Activated T-cell treated with anti-CD3 and anti-CD28 coated beads, Interleukin-2, amount 50 U/mL, for 4 hours (primary cell): Measurements from ENCODE around the gene KIAA0825. TPM values are rescaled to one million over a fixed set of nuclear protein-coding genes. Genes with fewer than 3 reads are reported as not detected.

Source experiments
- ATAC-seq, 2 donors: fragments of 200-7000 bp; cut with Tn5 transposase; one replicate each; pipeline ENCODE4 v1.10.0; 2021
- DNase-seq: peaks from one replicate; pipeline ENCODE4 v3.0.0-alpha.2; 2020
- H3K27me3 Mint-ChIP-seq: one replicate; pipeline ENCODE4 v1.8.0; 2021; ENCODE audit warnings: low read depth, mixed read lengths
- H3K36me3 Mint-ChIP-seq: one replicate; pipeline ENCODE4 v1.8.0; 2022; ENCODE audit warnings: mixed read lengths; ENCODE audit not compliant: insufficient read depth
- H3K4me1 Mint-ChIP-seq: one replicate; pipeline ENCODE4 v1.8.0; 2021; ENCODE audit warnings: low read depth, mixed read lengths
- H3K4me3 Mint-ChIP-seq: one replicate; pipeline ENCODE4 v1.8.0; 2021; ENCODE audit warnings: mild to moderate bottlenecking, moderate library complexity, mixed read lengths
- H3K9me3 Mint-ChIP-seq: one replicate; pipeline ENCODE4 v1.8.0; 2021; ENCODE audit warnings: mixed read lengths
- total RNA-seq, 3 donors: library from RNA; stranded (reverse); gene quantifications; one replicate each; pipeline ENCODE4 v1.2.1, GENCODE V29; 2021

Gene KIAA0825
- total RNA-seq, 3 donors from 2014 or later = 0.33 to 0.38 (median 0.34) TPM

GRCh38 chr5:94508461-94509148 lies 109.8 kb downstream of the KIAA0825 start:
- Mint-ChIP-seq H3K27me3 (no peaks in the 10 kb centered on the region), H3K4me1 (no peaks in the 10 kb centered on the region), H3K36me3 (no peaks in the 10 kb centered on the region), H3K4me3 (no peak overlapping the region), H3K9me3 (no peaks in the 10 kb centered on the region)
- ATAC-seq (no peak), DNase-seq (no peak)

DNA sequence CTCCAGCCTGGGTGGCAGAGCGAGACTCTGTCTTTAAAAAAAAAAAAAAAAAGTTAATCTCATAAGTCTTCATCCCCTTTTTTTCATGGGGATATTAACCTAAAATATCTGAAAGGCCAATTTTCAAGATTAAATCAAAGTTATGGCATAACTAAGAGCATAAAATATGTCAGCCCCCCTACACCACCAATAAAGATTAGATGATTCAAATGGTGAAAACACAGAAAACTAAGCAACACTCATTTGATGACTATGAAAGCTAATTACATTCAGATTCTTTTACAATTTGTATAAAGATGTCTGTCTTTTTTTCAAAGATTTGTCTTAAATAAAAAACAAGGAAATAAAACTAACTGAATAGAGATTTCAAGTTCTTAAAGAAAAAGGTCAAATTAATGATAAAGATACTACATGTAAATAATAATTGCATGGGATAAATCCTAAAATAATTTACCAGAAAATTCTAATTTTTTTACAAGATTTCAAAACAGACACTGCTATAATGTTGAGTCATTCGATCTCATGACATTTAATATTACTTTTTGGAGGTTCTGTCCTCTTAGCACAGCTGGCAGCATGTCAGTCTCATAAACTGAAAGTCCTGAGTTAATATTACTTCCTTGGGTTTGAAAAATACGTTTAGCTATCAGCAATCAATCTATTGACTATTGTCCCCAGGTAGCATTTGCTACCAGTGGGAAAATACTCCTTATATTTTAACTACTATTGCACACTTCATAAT lies 112.9 kb downstream of the KIAA0825 start:
- Mint-ChIP-seq H3K9me3 (no peaks in the 10 kb centered on the region), H3K36me3 (no peaks in the 10 kb centered on the region), H3K4me3 (no peak overlapping the region), H3K27me3 (no peaks in the 10 kb centered on the region), H3K4me1 (no peaks in the 10 kb centered on the region)
- ATAC-seq = no peak
- DNase-seq = no peak

- H3K27me3 Mint-ChIP-seq = no peaks in the 10 kb centered on the region
- no peak for ATAC-seq
- no peaks in the 10 kb centered on the region for H3K4me1 Mint-ChIP-seq
- no peak for DNase-seq
- H3K4me3 Mint-ChIP-seq = no peak overlapping the region
- H3K9me3 Mint-ChIP-seq = no peaks in the 10 kb centered on the region
- H3K36me3 Mint-ChIP-seq = no peaks in the 10 kb centered on the region
Measured at GRCh38 chr5:94503677-94504076, 114.7 kb downstream of the KIAA0825 start.

DNA sequence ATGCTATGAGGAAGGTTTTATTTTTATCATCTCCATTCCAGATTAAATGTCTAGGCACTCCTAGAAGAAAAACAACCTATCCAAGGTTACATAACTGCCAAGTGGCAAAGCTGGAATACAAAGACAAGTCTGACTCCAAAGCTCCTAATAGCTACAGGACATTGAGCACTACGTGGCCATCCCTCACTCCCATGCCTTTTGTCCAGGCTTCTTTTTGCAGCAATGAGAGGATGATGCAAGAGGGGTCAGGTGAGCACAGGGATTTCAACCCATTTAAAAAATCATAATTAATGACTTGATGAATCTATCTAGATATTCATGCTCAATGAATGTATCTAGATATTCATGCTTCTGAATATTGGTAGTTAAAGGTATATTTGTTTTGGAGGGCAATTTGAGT lies 117.0 kb downstream of the KIAA0825 start:
- DNase-seq (no peak), ATAC-seq (no peak)
- H3K36me3 Mint-ChIP-seq = no peaks in the 10 kb centered on the region
- H3K4me1 Mint-ChIP-seq = no peaks in the 10 kb centered on the region
- H3K4me3 Mint-ChIP-seq = no peak overlapping the region
- H3K9me3 Mint-ChIP-seq = no peaks in the 10 kb centered on the region
- H3K27me3 Mint-ChIP-seq = no peaks in the 10 kb centered on the region

GRCh38 chr5:94499806-94500205 lies 118.6 kb downstream of the KIAA0825 start:
- no peaks in the 10 kb centered on the region for H3K27me3 Mint-ChIP-seq
- H3K9me3 Mint-ChIP-seq = no peaks in the 10 kb centered on the region
- no peaks in the 10 kb centered on the region for H3K4me1 Mint-ChIP-seq
- ATAC-seq (no peak), DNase-seq (no peak)
- H3K36me3 Mint-ChIP-seq = no peaks in the 10 kb centered on the region
- no peak overlapping the region for H3K4me3 Mint-ChIP-seq

GRCh38 chr5:94498199-94498598 lies 120.2 kb downstream of the KIAA0825 start:
- no peak for DNase-seq
- Mint-ChIP-seq H3K9me3 (no peaks in the 10 kb centered on the region), H3K4me3 (no peak overlapping the region), H3K27me3 (no peaks in the 10 kb centered on the region), H3K36me3 (no peaks in the 10 kb centered on the region), H3K4me1 (no peaks in the 10 kb centered on the region)
- ATAC-seq = no peak

- DNase-seq = no peak
- Mint-ChIP-seq H3K9me3 (no peaks in the 10 kb centered on the region), H3K4me1 (no peaks in the 10 kb centered on the region), H3K4me3 (no peak overlapping the region), H3K27me3 (no peaks in the 10 kb centered on the region), H3K36me3 (no peaks in the 10 kb centered on the region)
- ATAC-seq = no peak
Measured at GRCh38 chr5:94485067-94485466, 133.3 kb downstream of the KIAA0825 start.

DNA sequence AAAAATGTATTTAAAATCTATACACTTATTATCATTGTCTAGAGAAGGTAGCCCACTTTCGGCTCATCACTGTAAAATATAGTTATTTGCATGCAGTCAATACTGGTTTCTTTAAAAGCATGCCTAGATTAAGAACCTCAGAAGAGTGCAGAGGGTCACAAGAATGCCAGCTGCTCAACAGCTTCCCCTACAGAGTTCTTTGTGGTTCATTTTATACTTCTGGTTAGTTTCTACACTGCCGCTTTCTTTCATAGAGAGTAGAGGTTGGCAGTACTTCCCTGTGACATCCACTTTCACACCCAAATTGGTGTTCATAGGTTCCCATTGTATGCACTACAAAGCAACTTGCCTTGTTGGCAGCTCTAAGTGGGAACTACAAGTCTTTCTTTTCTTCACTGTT lies 137.3 kb downstream of the KIAA0825 start:
- Mint-ChIP-seq H3K4me1 (no peaks in the 10 kb centered on the region), H3K27me3 (no peaks in the 10 kb centered on the region), H3K4me3 (no peak overlapping the region), H3K36me3 (no peaks in the 10 kb centered on the region), H3K9me3 (no peaks in the 10 kb centered on the region)
- no peak for DNase-seq
- no peak for ATAC-seq

GRCh38 chr5:94480486-94480885 lies 137.9 kb downstream of the KIAA0825 start:
- no peaks in the 10 kb centered on the region for H3K27me3 Mint-ChIP-seq
- H3K36me3 Mint-ChIP-seq = no peaks in the 10 kb centered on the region
- DNase-seq (no peak), ATAC-seq (no peak)
- H3K9me3 Mint-ChIP-seq = no peaks in the 10 kb centered on the region
- no peak overlapping the region for H3K4me3 Mint-ChIP-seq
- no peaks in the 10 kb centered on the region for H3K4me1 Mint-ChIP-seq

DNA sequence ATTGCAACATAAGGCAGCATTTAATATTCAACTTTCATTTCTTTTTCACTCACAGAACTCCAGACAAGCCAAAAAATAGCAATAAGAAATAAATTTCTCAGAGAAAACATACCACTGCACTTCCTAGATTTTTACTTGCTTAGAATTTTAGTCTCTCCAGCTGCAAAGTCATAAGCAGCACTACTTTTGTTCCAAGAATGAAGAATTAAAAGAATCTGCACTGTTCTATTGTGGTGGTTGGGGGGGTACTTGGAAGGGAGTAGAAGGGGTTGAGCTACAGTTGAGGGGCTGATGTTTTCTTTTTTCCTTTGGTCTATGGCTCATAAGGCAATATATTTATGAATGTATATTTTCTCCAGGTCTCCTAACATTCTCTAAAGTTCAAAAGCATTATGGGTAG lies 144.5 kb downstream of the KIAA0825 start:
- H3K27me3 Mint-ChIP-seq = no peaks in the 10 kb centered on the region
- no peaks in the 10 kb centered on the region for H3K4me1 Mint-ChIP-seq
- DNase-seq (no peak), ATAC-seq (no peak)
- H3K36me3 Mint-ChIP-seq = no peaks in the 10 kb centered on the region
- no peak overlapping the region for H3K4me3 Mint-ChIP-seq
- H3K9me3 Mint-ChIP-seq = no peaks in the 10 kb centered on the region

DNA sequence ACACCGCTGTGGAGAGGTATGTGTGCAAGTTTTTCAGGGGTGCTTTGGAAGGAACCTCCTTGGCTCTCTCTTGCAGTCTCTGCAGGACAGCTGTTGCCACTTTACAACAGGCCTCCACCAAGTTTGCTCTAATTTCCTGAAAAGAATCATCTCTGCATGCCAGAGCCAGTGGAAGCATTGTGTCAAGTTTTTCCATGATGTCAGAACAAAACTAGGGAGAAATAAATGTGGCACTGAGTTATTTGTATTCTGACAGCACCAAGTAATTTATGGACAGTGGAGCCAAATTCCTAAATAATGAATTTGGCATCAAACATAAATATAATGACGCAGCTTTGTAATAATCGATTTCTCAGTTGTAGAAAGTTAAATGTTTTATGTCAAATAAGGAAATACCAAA lies 146.9 kb downstream of the KIAA0825 start:
- H3K9me3 Mint-ChIP-seq = no peaks in the 10 kb centered on the region
- no peak for ATAC-seq
- H3K36me3 Mint-ChIP-seq = no peaks in the 10 kb centered on the region
- no peaks in the 10 kb centered on the region for H3K27me3 Mint-ChIP-seq
- no peaks in the 10 kb centered on the region for H3K4me1 Mint-ChIP-seq
- DNase-seq = no peak
- no peak overlapping the region for H3K4me3 Mint-ChIP-seq

DNA sequence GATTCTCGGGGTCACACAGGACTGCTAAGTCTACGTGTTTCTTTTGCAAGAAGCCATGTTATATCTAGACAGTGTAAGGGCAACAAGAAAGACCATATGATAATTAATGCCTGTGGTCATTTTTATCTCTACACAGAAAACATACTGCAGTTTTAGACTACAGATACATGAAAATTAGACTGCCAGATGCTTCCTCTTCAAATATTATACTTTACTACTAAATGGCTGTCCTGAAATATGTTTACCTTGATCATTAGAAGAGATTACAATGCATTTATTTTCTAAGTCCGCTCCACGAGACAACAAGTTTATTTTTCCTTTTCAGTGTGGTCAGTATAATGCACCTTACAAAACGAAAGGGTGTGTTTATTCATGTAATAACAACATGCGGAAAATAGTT lies 147.6 kb downstream of the KIAA0825 start:
- H3K4me1 Mint-ChIP-seq = no peaks in the 10 kb centered on the region
- DNase-seq = no peak
- no peaks in the 10 kb centered on the region for H3K36me3 Mint-ChIP-seq
- H3K4me3 Mint-ChIP-seq = no peak overlapping the region
- ATAC-seq = no peak
- no peaks in the 10 kb centered on the region for H3K27me3 Mint-ChIP-seq
- no peaks in the 10 kb centered on the region for H3K9me3 Mint-ChIP-seq

DNA sequence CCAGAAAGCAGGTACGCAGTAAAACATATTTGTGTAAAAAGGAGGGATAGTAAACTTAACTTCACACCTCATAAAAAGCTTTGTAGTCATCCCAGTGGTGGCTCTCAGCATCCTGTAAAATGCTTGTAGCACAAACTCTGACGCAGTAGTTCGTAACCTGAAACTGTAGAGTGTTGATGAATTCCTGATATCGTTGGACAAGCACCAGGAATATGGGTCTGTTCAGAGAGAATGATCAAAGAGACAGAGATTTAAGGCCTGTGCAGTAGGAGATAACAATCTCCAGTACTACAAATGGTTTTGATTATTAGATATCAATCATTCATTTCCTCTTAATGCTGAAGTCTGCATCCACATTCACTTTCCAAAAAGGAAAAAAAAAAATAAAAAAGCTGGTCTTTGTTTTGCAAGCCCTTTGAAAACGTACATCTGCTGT lies 148.5 kb downstream of the KIAA0825 start:
- H3K27me3 Mint-ChIP-seq = no peaks in the 10 kb centered on the region
- DNase-seq (no peak), ATAC-seq (no peak)
- no peaks in the 10 kb centered on the region for H3K4me1 Mint-ChIP-seq
- H3K36me3 Mint-ChIP-seq = no peaks in the 10 kb centered on the region
- no peak overlapping the region for H3K4me3 Mint-ChIP-seq
- no peaks in the 10 kb centered on the region for H3K9me3 Mint-ChIP-seq

GRCh38 chr5:94467954-94468930 lies 150.2 kb downstream of the KIAA0825 start:
- Mint-ChIP-seq H3K27me3 (no peaks in the 10 kb centered on the region), H3K36me3 (no peaks in the 10 kb centered on the region), H3K4me1 (no peaks in the 10 kb centered on the region), H3K4me3 (no peak overlapping the region), H3K9me3 (no peaks in the 10 kb centered on the region)
- DNase-seq = no peak
- no peak for ATAC-seq
